ENCODE measurements around the gene SACS. TPM values are rescaled to one million over a fixed set of nuclear protein-coding genes. Genes with fewer than 3 reads are reported as not detected.
A peak's percentile ranks its signal among the peaks of the same experiment; 100 is the strongest.

SACS gene
- total and polyA plus RNA-seq, 2 donors (not counting 1 experiment from before 2014, with no cell fraction given): 6.8 to 21.4 TPM

- Histone ChIP-seq H3K79me2 (ENCODE audit: control insufficient read depth, insufficient read depth, low read length) (peaks cover 21% of the 10 kb centered on the region), H4K20me1 (ENCODE audit: control insufficient read depth, insufficient read depth, low read length, poor library complexity, severe bottlenecking) (peaks cover 32% of the 10 kb centered on the region), H3K4me2 (replicated peaks; ENCODE audit: low read depth, low read length, poor library complexity, severe bottlenecking) (peak overlapping the region; percentile 13), H3K36me3 (replicated peaks in 1 of 2; ENCODE audit: control extremely low read depth in 1 of 2, control insufficient read depth in 1 of 2, extremely low read depth in 1 of 2, insufficient read depth in 2 of 2, low read length in 1 of 2) (peaks cover 2 to 21% of the 10 kb centered on the region in 2 experiments), H3K4me1 (ENCODE audit: control insufficient read depth in 2 of 2, insufficient read depth in 2 of 2, low read length in 2 of 2) (peaks cover 27 to 31% of the 10 kb centered on the region in 2 donors), H2AFZ (ENCODE audit: insufficient read depth, low read depth, low read length, poor library complexity, severe bottlenecking) (no peak overlapping the region), H3K9ac (ENCODE audit: low read length) (no peak overlapping the region), H3K9me3 (ENCODE audit: control extremely low read depth in 1 of 3, control insufficient read depth in 2 of 3, insufficient read depth in 1 of 3, low read length in 2 of 3) (peaks cover 0 to under 1% (median 0%) of the 10 kb centered on the region in 3 donors), H3K27ac (ENCODE audit: low read length in 2 of 2) (no peak overlapping the region), H3K27me3 (replicated peaks in 1 of 4; ENCODE audit: control extremely low read depth in 1 of 4, control insufficient read depth in 3 of 4, insufficient read depth in 4 of 4, low read length in 3 of 4) (no peaks in the 10 kb centered on the region), H3K4me3 (ENCODE audit: control extremely low read depth in 1 of 5, extremely low read depth in 1 of 5, insufficient read depth in 1 of 5, low read depth in 2 of 5, low read length in 4 of 5) (no peak overlapping the region)
- WGBS (ENCODE audit: insufficient coverage): 41% methylated on average over 3 of the region's 5 CpGs
- H3K9me3 Mint-ChIP-seq (ENCODE audit: insufficient read depth): peaks cover 2% of the 10 kb centered on the region
- H3K4me1 Mint-ChIP-seq: peaks cover 35% of the 10 kb centered on the region
- CTCF ChIA-PET: interaction anchor here (0.9 to 1.8 kb wide), 2 partner anchors 10 to 36 kb away, joined by 3 to 5 read pairs; no protein-coding TSS in a partner anchor
- H3K4me3 Mint-ChIP-seq: peak overlapping the region; percentile 12
- no peaks in the 10 kb centered on the region for H3K27me3 Mint-ChIP-seq
- no peak overlapping the region for H3K27ac Mint-ChIP-seq
- ATAC-seq (ENCODE audit: low read depth) (no peak), DNase-seq (peak; percentile 35)
- TF ChIP-seq CTCF (IDR thresholded peaks at IDR 0.05) (no peak), EZH2 (IDR thresholded peaks at IDR 0.05; ENCODE audit: borderline replicate concordance, insufficient read depth, low read depth, low read length, poor library complexity, severe bottlenecking) (no peak)
- POLR2A ChIA-PET: no interaction called here
- intact Hi-C loops (cut with micrococcal nuclease): no loop called here
These were observed 61.1 kb downstream of the SACS start for GRCh38 chr13:23372264-23372906.

- H3K36me3 ChIP-seq (replicated peaks in 1 of 2; ENCODE audit: control extremely low read depth in 1 of 2, control insufficient read depth in 1 of 2, extremely low read depth in 1 of 2, insufficient read depth in 2 of 2, low read length in 1 of 2): peaks cover 2 to 49% of the 10 kb centered on the region in 2 experiments
- no peak overlapping the region for H3K4me3 ChIP-seq (ENCODE audit: control extremely low read depth in 1 of 5, extremely low read depth in 1 of 5, insufficient read depth in 1 of 5, low read depth in 2 of 5, low read length in 4 of 5)
- H3K9ac ChIP-seq (ENCODE audit: low read length): no peak overlapping the region
- H3K27ac ChIP-seq (ENCODE audit: low read length in 2 of 2): no peak overlapping the region
- intact Hi-C loops (cut with micrococcal nuclease): no loop called here
- POLR2A ChIA-PET: no interaction called here
- peaks cover 21% of the 10 kb centered on the region for H3K79me2 ChIP-seq (ENCODE audit: control insufficient read depth, insufficient read depth, low read length)
- DNase-seq (no peak), ATAC-seq (ENCODE audit: low read depth) (no peak)
- H3K27me3 Mint-ChIP-seq: no peaks in the 10 kb centered on the region
- TF ChIP-seq EZH2 (IDR thresholded peaks at IDR 0.05; ENCODE audit: borderline replicate concordance, insufficient read depth, low read depth, low read length, poor library complexity, severe bottlenecking) (no peak), CTCF (IDR thresholded peaks at IDR 0.05) (no peak)
- WGBS (ENCODE audit: insufficient coverage): 96% methylated on average over 3 of the region's 6 CpGs
- H2AFZ ChIP-seq (ENCODE audit: insufficient read depth, low read depth, low read length, poor library complexity, severe bottlenecking): no peak overlapping the region
- no peak overlapping the region for H3K4me3 Mint-ChIP-seq
- H3K4me1 ChIP-seq (ENCODE audit: control insufficient read depth in 2 of 2, insufficient read depth in 2 of 2, low read length in 2 of 2): peaks cover 9 to 11% of the 10 kb centered on the region in 2 donors
- no peaks in the 10 kb centered on the region for H3K9me3 ChIP-seq (ENCODE audit: control extremely low read depth in 1 of 3, control insufficient read depth in 2 of 3, insufficient read depth in 1 of 3, low read length in 2 of 3)
- H3K4me2 ChIP-seq (replicated peaks; ENCODE audit: low read depth, low read length, poor library complexity, severe bottlenecking): no peak overlapping the region
- H4K20me1 ChIP-seq (ENCODE audit: control insufficient read depth, insufficient read depth, low read length, poor library complexity, severe bottlenecking): peaks cover 20% of the 10 kb centered on the region
- CTCF ChIA-PET: no interaction called here
- no peaks in the 10 kb centered on the region for H3K27me3 ChIP-seq (replicated peaks in 1 of 4; ENCODE audit: control extremely low read depth in 1 of 4, control insufficient read depth in 3 of 4, insufficient read depth in 4 of 4, low read length in 3 of 4)
- no peaks in the 10 kb centered on the region for H3K9me3 Mint-ChIP-seq (ENCODE audit: insufficient read depth)
- H3K4me1 Mint-ChIP-seq: peaks cover 12% of the 10 kb centered on the region
- H3K27ac Mint-ChIP-seq: no peak overlapping the region
These were observed 65.6 kb downstream of the SACS start for GRCh38 chr13:23367907-23368306.
